Measurements from ENCODE around the gene CDKN1A.

Gene CDKN1A

DNA sequence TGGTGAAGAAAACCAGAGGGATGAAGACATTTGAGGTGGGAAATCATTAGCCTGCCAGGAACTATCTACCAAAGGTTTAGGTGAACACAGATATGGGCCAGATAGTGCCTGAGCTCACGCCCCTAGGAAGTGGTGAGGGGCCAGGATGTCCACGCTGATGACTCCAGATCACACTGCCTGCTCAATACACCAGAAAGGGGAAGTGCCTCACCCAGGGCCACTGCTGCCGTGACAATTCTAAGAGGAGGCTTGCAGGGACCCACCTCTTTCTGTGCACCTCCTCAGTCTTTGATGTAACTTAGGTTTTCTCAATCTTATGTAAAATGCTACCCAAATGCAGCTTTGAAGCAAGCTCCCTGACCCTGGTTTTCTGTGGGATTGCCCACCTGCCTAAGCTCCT is 13.7 kb downstream of the CDKN1A start:
- in situ Hi-C loops (cut with HindIII; ENCODE audit: low sequenced_read_pairs): no loop called here
- no peak overlapping the region for H3K4me3 ChIP-seq (ENCODE audit: low read depth, low read length)
- DNase-seq (ENCODE audit: low read depth): no peak
- TF ChIP-seq, protein P1, sequence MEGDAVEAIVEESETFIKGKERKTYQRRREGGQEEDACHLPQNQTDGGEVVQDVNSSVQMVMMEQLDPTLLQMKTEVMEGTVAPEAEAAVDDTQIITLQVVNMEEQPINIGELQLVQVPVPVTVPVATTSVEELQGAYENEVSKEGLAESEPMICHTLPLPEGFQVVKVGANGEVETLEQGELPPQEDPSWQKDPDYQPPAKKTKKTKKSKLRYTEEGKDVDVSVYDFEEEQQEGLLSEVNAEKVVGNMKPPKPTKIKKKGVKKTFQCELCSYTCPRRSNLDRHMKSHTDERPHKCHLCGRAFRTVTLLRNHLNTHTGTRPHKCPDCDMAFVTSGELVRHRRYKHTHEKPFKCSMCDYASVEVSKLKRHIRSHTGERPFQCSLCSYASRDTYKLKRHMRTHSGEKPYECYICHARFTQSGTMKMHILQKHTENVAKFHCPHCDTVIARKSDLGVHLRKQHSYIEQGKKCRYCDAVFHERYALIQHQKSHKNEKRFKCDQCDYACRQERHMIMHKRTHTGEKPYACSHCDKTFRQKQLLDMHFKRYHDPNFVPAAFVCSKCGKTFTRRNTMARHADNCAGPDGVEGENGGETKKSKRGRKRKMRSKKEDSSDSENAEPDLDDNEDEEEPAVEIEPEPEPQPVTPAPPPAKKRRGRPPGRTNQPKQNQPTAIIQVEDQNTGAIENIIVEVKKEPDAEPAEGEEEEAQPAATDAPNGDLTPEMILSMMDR (IDR thresholded peaks at IDR 0.05; ENCODE audit: low read depth, low read length, missing control alignments): no peak

DNA sequence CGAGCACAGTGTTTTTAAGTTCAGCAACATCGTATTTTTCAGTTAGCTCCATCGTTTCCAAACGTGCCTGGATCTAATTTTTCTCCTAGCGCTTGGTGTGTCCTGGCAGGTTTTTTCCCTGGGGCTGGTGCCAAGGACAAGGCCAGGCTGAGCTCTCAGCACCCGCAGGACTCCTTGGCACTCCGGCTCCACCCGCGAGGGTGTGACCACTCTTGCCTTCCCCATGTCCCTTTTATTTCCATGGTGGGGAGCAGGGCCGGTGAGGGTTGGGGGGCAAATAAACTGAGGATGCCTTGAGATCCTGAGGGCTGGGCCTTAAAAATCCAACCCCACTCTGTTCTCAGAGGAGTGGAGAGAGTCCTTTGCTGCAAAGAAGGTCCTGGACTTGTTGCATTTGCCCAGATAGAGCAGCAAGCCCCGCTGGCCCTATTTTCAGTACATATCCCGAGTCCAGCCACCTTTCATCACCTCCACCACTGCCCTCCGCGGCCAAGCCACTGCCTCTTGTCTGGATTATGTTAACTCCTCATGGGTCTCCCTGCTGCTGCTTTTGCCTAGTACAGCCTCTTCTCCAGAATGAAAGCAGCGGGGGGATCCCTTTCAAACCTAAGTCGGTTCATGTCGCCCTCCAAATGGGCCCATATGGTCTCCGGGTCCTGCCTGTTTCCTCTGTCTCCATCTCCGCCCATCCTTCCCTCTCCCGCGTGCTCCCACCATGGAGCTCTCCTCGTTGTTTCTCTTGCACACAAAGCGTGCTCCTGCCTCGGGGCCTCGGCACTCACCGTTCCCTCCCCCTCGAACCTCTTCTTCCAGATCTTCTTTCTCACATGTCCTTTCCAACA is 14.6 kb downstream of the CDKN1A start:
- TF ChIP-seq, protein P1 (IDR thresholded peaks at IDR 0.05; ENCODE audit: low read depth, low read length, missing control alignments): no peak
- DNase-seq (ENCODE audit: low read depth): no peak
- H3K4me3 ChIP-seq (ENCODE audit: low read depth, low read length): no peak overlapping the region
- in situ Hi-C loops (cut with HindIII; ENCODE audit: low sequenced_read_pairs): no loop called here

DNA sequence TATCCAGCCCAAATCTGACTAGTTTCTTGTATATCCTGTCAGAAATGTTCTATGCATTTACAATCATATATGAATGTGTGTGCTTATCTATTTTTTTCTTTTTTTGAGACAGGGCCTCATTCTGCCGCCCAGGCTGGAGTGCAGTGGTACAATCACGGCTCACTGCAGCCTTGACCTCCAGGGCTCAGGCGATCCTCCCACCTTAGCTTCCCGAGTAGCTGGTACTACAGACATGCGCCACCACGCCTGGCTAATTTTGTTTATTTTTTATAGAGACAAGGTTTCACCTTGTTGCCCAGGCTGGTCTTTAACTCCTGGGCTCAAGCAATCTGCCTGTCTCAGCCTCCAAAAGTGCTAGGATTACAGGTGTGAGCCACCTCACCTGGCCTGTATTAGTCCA is 16.1 kb downstream of the CDKN1A start:
- TF ChIP-seq, protein P1 (IDR thresholded peaks at IDR 0.05; ENCODE audit: low read depth, low read length, missing control alignments): no peak
- H3K4me3 ChIP-seq (ENCODE audit: low read depth, low read length): no peak overlapping the region
- DNase-seq (ENCODE audit: low read depth): no peak
- in situ Hi-C loops (cut with HindIII; ENCODE audit: low sequenced_read_pairs): no loop called here

DNA sequence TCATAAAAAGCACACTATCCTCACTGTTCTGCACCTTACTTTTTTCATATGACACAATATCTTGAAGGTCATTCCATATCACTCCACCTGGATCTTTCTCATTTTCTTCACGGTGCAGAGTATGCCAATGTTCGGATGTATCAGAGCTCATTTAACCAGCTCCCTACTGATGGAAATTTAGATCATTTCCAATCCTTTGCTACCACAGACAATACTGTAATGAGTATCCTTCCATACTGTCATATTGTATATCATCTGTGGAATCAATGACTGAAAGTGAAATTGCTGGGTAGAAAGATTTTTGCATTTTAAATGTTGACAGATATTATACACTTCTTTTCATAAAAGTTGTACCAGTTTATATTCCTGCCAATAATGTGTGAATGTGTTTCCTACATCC is 16.9 kb downstream of the CDKN1A start:
- DNase-seq (ENCODE audit: low read depth): no peak
- H3K4me3 ChIP-seq (ENCODE audit: low read depth, low read length): no peak overlapping the region
- in situ Hi-C loops (cut with HindIII; ENCODE audit: low sequenced_read_pairs): no loop called here
- TF ChIP-seq, protein P1 (IDR thresholded peaks at IDR 0.05; ENCODE audit: low read depth, low read length, missing control alignments): no peak

DNA sequence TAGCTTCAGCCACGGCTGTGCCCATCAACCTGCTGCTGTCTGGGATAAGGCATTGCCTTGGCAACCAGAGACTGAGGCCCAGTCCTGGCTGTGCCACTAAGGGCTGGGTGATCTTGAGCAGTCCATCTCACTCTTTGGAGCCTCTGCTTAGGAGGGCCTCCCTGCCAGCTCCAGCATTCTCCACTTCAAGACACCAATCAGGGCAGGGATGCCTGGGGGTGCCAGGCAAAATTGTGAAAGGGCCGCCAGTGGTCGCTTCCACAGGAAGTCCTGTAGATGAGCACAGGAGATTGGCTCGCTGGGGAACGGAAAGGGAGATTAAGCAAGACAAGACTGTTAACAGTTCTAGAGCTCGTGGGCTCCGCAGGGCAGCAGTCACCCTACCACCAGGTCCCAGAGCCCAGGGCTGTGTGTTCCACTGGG is 19.0 kb downstream of the CDKN1A start, which contains the start of gene RAB44:
Gene RAB44, plus strand, starts transcription at position 346 of the 423 bp plus-strand sequence. CDS start 6,410 bp downstream, outside the sequence.
- no peak for DNase-seq (ENCODE audit: low read depth)
- TF ChIP-seq, protein P1 (IDR thresholded peaks at IDR 0.05; ENCODE audit: low read depth, low read length, missing control alignments): no peak
- in situ Hi-C loops (cut with HindIII; ENCODE audit: low sequenced_read_pairs): no loop called here
- no peak within 1 kb of the TSS for H3K4me3 ChIP-seq (ENCODE audit: low read depth, low read length)

DNA sequence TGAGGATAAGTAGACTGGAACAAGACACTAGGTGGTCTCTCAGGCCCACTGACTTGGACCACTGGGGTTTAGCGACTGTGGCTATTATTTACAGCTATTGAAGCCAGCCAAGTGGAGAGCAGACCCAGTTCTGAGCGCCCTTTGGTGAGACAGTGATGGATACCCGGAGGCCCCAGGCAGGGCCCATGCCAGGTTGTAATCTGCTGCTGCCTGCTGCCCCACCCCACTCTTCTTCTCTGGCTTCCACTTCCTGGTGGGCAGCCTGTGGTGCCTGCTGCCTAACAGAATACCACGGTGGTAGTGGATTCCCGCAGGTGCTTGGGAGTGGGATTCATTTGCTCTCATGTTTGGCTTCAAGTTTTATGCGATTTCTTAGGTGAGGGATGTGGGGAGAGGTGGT is 19.7 kb downstream of the CDKN1A start:
- TF ChIP-seq, protein P1 (IDR thresholded peaks at IDR 0.05; ENCODE audit: low read depth, low read length, missing control alignments): no peak
- H3K4me3 ChIP-seq (ENCODE audit: low read depth, low read length): no peak overlapping the region
- in situ Hi-C loops (cut with HindIII; ENCODE audit: low sequenced_read_pairs): no loop called here
- no peak for DNase-seq (ENCODE audit: low read depth)

Data from astrocyte of the cerebellum (primary cell).